GM20431 (cell line): ENCODE measurements around the gene RERE.

Source experiments
- in situ Hi-C: fragments of 300-500 bp; cut with MseI, MboI; formaldehyde crosslinking; loops from one replicate; pipeline ENCODE4 v1.15.0; 2020; ENCODE audit warnings: low sequenced_read_pairs; ENCODE audit not compliant: unreplicated experiment

RERE gene

GRCh38 chr1:8429549-8430110 lies 387.8 kb downstream of the RERE start:
- in situ Hi-C loops: no loop called here

- in situ Hi-C loops: no loop called here
Observed at GRCh38 chr1:8428441-8428840, 389.0 kb downstream of the RERE start.

- in situ Hi-C loops: no loop called here
Observed at GRCh38 chr1:8427986-8428385, 389.5 kb downstream of the RERE start.

GRCh38 chr1:8427493-8427892 lies 389.9 kb downstream of the RERE start:
- in situ Hi-C loops: no loop called here

- in situ Hi-C loops: no loop called here
Observed at GRCh38 chr1:8426996-8427395, 390.4 kb downstream of the RERE start.

GRCh38 chr1:8425781-8426161 lies 391.7 kb downstream of the RERE start:
- in situ Hi-C loops: no loop called here

GRCh38 chr1:8425150-8425780 lies 392.2 kb downstream of the RERE start:
- in situ Hi-C loops: no loop called here

GRCh38 chr1:8424539-8425116 lies 392.8 kb downstream of the RERE start:
- in situ Hi-C loops: loop anchor here (25.0 kb wide), 1 partner anchor 288 kb away; no protein-coding TSS in a partner anchor

- in situ Hi-C loops: loop anchor here (25.0 kb wide), 1 partner anchor 288 kb away; no protein-coding TSS in a partner anchor
Observed at GRCh38 chr1:8423692-8424538, 393.5 kb downstream of the RERE start.

- in situ Hi-C loops: loop anchor here (25.0 kb wide), 1 partner anchor 289 kb away; no protein-coding TSS in a partner anchor
Observed at GRCh38 chr1:8423269-8423691, 394.2 kb downstream of the RERE start.

GRCh38 chr1:8422510-8423268 lies 394.8 kb downstream of the RERE start:
- in situ Hi-C loops: loop anchor here (25.0 kb wide), 1 partner anchor 290 kb away; no protein-coding TSS in a partner anchor

- in situ Hi-C loops: loop anchor here (25.0 kb wide), 1 partner anchor 291 kb away; no protein-coding TSS in a partner anchor
Observed at GRCh38 chr1:8421721-8422120, 395.7 kb downstream of the RERE start.

- in situ Hi-C loops: loop anchor here (25.0 kb wide), 1 partner anchor 292 kb away; no protein-coding TSS in a partner anchor
Observed at GRCh38 chr1:8420318-8420717, 397.1 kb downstream of the RERE start.

- in situ Hi-C loops: loop anchor here (25.0 kb wide), 1 partner anchor 292 kb away; no protein-coding TSS in a partner anchor
Observed at GRCh38 chr1:8419861-8420260, 397.6 kb downstream of the RERE start.

- in situ Hi-C loops: loop anchor here (25.0 kb wide), 1 partner anchor 293 kb away; no protein-coding TSS in a partner anchor
Observed at GRCh38 chr1:8419172-8419571, 398.3 kb downstream of the RERE start.

- in situ Hi-C loops: loop anchor here (25.0 kb wide), 1 partner anchor 294 kb away; no protein-coding TSS in a partner anchor
Observed at GRCh38 chr1:8418301-8418700, 399.1 kb downstream of the RERE start.

GRCh38 chr1:8417625-8418024 lies 399.8 kb downstream of the RERE start:
- in situ Hi-C loops: loop anchor here (25.0 kb wide), 1 partner anchor 295 kb away; no protein-coding TSS in a partner anchor

- in situ Hi-C loops: loop anchor here (25.0 kb wide), 1 partner anchor 295 kb away; no protein-coding TSS in a partner anchor
Observed at GRCh38 chr1:8416881-8417280, 400.6 kb downstream of the RERE start.
